ENCODE results near the gene IFI6.
"Not testable (repeated sequence)": the region's sequence is repeated elsewhere in the genome, so short reads cannot be mapped to it uniquely, and the experiment has no call there.

Gene IFI6

GRCh38 chr1:27626031-27626935 lies 45.7 kb downstream of the IFI6 start:
- DNase-seq = no peak

- DNase-seq = no peak
Measured at GRCh38 chr1:27624467-27625178, 47.4 kb downstream of the IFI6 start.

GRCh38 chr1:27623327-27624212 lies 48.4 kb downstream of the IFI6 start:
- DNase-seq = no peak

- no peak for DNase-seq
Measured at GRCh38 chr1:27622828-27623227, 49.2 kb downstream of the IFI6 start.

GRCh38 chr1:27621051-27621920 lies 50.7 kb downstream of the IFI6 start:
- no peak for DNase-seq

- DNase-seq = not testable (repeated sequence)
Measured at GRCh38 chr1:27619782-27620438, 52.1 kb downstream of the IFI6 start.

- DNase-seq = peak; percentile 44
Measured at GRCh38 chr1:27618341-27619082, 53.5 kb downstream of the IFI6 start.

GRCh38 chr1:27617420-27617819 lies 54.6 kb downstream of the IFI6 start:
- no peak for DNase-seq

GRCh38 chr1:27616441-27616840 lies 55.6 kb downstream of the IFI6 start:
- DNase-seq = no peak

All from activated CD8-positive, alpha-beta memory T cell treated with anti-CD3 and anti-CD28 coated beads, Interleukin-2, amount 50 U/mL, for 4 hours (primary cell).